Testis (tissue), 3 donors: Measurements from ENCODE around the gene RIMBP2. TPM values are rescaled to one million over a fixed set of nuclear protein-coding genes. Genes with fewer than 3 reads are reported as not detected.

ENCODE experiments used
- DNase-seq: peaks from one replicate; pipeline ENCODE4 v3.0.0-alpha.2; 2019
- H3K27ac ChIP-seq, 2 donors: fragments of 200-600 bp; sonication (generic); one replicate each; pipeline ENCODE4 v1.5.1; 2019
- H3K27me3 ChIP-seq: fragments of 200-600 bp; sonication (generic); one replicate; pipeline ENCODE4 v1.5.1; 2019
- H3K36me3 ChIP-seq: fragments of 200-600 bp; sonication (generic); one replicate; pipeline ENCODE4 v1.5.1; 2017; ENCODE audit warnings: low read depth; ENCODE audit errors: missing control alignments
- H3K4me1 ChIP-seq: fragments of 200-600 bp; sonication (generic); one replicate; pipeline ENCODE4 v1.5.1; 2019
- H3K4me3 ChIP-seq, 2 donors: fragments of 200-600 bp; sonication (generic); one replicate each; pipeline ENCODE4 v1.5.1; 2017 to 2019
- H3K9me3 ChIP-seq: fragments of 200-600 bp; sonication (generic); one replicate; pipeline ENCODE4 v1.5.1; 2017
- CTCF ChIP-seq, 3 experiments: fragments of 450-650 bp in 2 of 3; fragments of 200-600 bp in 1 of 3; sonication (generic) in 1 of 3; IDR thresholded peaks; one replicate each; pipeline ENCODE4 v1.5.1; 2016 to 2019; ENCODE audit warnings: antibody characterized with exemption in 3 of 3, mild to moderate bottlenecking in 2 of 3, moderate library complexity in 1 of 3
- POLR2A ChIP-seq: fragments of 450-650 bp; IDR thresholded peaks from one replicate; pipeline ENCODE4 v1.6.1; 2017; ENCODE audit warnings: antibody characterized with exemption, mild to moderate bottlenecking, moderate library complexity
- WGBS, 2 donors: methylation state at CpG; one replicate each; pipeline ENCODE4 v1.1.5; 2018; 5-methylcytosine and 5-hydroxymethylcytosine counted together
- intact Hi-C: fragments of 100-400 bp; cut with DNase I; formaldehyde crosslinking; loops from one replicate; pipeline ENCODE4 v1.15.1; 2023; ENCODE audit warnings: low total_unique reads
- polyA plus RNA-seq: library from polyadenylated mRNA; stranded (reverse); fragments of 350-450 nt; fragmentation: Illumina TruSeq; extraction: RNeasy Lipid Tissue Mini Kit (QIAGEN cat#74804); gene quantifications from one replicate; pipeline ENCODE4 v1.2.3, GENCODE V29; 2014; ENCODE audit warnings: low read depth, low replicate concordance; ENCODE audit not compliant: insufficient read depth
- total RNA-seq, 2 donors: library from RNA; depleted of rRNA; stranded (reverse); fragments of >200 nt; gene quantifications; one replicate each; pipeline ENCODE4 v1.2.3, GENCODE V29; 2016

Gene RIMBP2
- total and polyA plus RNA-seq, 3 donors from 2014 or later = 8.0 to 10.0 (median 8.7) TPM

DNA sequence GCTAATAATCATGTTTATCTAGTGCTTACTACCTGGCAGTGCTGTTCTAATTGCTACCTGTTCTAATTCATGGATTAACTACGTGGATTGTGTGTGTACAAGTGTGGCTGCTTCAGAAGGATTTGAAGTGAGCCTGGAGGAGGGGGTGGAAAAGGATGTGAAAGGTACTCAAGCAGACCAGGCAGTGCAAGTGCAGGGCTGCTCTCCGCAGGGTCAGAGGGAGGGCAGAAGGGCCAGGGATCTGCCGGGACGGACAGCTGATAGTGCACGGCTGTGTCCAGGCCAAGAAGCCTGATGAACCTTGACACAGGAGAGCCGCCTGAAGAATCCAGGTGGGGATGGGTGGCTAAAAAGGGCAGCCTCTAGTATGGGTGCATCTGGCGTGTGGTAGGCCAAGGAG, 349.9 kb downstream of the RIMBP2 start:
- intact Hi-C loops = no loop called here
- no peaks in the 10 kb centered on the region for H3K36me3 ChIP-seq
- H3K4me1 ChIP-seq = no peaks in the 10 kb centered on the region
- TF ChIP-seq POLR2A (no peak), CTCF (IDR thresholded peaks at IDR 0.05) (no peak)
- H3K27me3 ChIP-seq = no peaks in the 10 kb centered on the region
- 68 to 77% methylated on average over 7 of the region's 7 CpGs for WGBS, 2 donors
- no peak for DNase-seq
- no peak overlapping the region for H3K27ac ChIP-seq
- H3K9me3 ChIP-seq = no peaks in the 10 kb centered on the region
- no peak overlapping the region for H3K4me3 ChIP-seq

- intact Hi-C loops = no loop called here
- Histone ChIP-seq H3K27me3 (no peaks in the 10 kb centered on the region), H3K4me3 (no peak overlapping the region), H3K9me3 (no peaks in the 10 kb centered on the region), H3K4me1 (no peaks in the 10 kb centered on the region), H3K27ac (no peak overlapping the region), H3K36me3 (no peaks in the 10 kb centered on the region)
- 75 to 83% methylated on average over 2 of the region's 2 CpGs for WGBS, 2 donors
- no peak for DNase-seq
- no peak for TF ChIP-seq POLR2A
- no peak for TF ChIP-seq CTCF (IDR thresholded peaks at IDR 0.05)
These were observed 351.5 kb downstream of the RIMBP2 start for GRCh38 chr12:130364578-130364977.

- WGBS, 2 donors = 93 to 96% methylated on average over 5 of the region's 5 CpGs
- Histone ChIP-seq H3K9me3 (no peaks in the 10 kb centered on the region), H3K4me3 (no peak overlapping the region), H3K4me1 (no peaks in the 10 kb centered on the region), H3K36me3 (no peaks in the 10 kb centered on the region), H3K27ac (no peak overlapping the region), H3K27me3 (no peaks in the 10 kb centered on the region)
- intact Hi-C loops = no loop called here
- no peak for TF ChIP-seq POLR2A
- TF ChIP-seq CTCF (IDR thresholded peaks at IDR 0.05) = no peak
- no peak for DNase-seq
These were observed 354.0 kb downstream of the RIMBP2 start for GRCh38 chr12:130362060-130362459.

DNA sequence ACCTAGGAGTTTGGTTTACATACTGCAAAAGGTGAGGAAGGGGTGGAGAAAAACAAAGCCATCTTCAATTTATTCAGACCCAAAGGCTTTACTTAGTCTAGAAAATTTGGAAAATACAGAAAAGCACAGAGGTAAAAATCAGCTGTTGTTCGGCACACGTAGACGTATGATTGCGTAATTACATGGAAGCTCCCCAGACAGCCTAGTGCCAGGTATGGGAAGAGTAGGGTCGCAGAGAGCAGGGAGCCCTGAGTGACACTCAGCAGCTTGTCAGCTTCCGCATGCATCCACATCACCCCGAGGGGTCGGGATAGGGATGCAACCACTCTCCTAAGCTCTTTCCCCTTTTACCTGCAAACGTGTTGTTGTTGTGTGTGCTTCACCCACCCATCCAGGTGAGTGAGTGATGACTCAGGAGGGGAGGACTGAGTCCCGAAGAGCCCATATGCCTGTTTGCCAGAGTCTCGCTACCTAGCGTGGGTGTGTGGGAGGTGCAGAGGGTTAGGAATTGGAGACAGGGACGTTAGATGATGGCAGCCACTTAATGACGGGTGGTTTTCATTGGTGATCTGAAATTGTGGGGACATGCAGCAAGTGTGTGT, 358.3 kb downstream of the RIMBP2 start:
- no peak for TF ChIP-seq CTCF (IDR thresholded peaks at IDR 0.05)
- TF ChIP-seq POLR2A = no peak
- no peaks in the 10 kb centered on the region for H3K36me3 ChIP-seq
- no peak for DNase-seq
- H3K27ac ChIP-seq = no peak overlapping the region
- intact Hi-C loops = no loop called here
- no peaks in the 10 kb centered on the region for H3K9me3 ChIP-seq
- no peak overlapping the region for H3K4me3 ChIP-seq
- 69 to 75% methylated on average over 14 of the region's 14 CpGs for WGBS, 2 donors
- no peaks in the 10 kb centered on the region for H3K4me1 ChIP-seq
- H3K27me3 ChIP-seq = no peaks in the 10 kb centered on the region

- DNase-seq = no peak
- no peak overlapping the region for H3K27ac ChIP-seq
- 77 to 83% methylated on average over 8 of the region's 8 CpGs for WGBS, 2 donors
- TF ChIP-seq POLR2A = no peak
- TF ChIP-seq CTCF (IDR thresholded peaks at IDR 0.05) = no peak
- H3K4me1 ChIP-seq = no peaks in the 10 kb centered on the region
- intact Hi-C loops = no loop called here
- no peaks in the 10 kb centered on the region for H3K9me3 ChIP-seq
- H3K4me3 ChIP-seq = no peak overlapping the region
- H3K36me3 ChIP-seq = no peaks in the 10 kb centered on the region
- H3K27me3 ChIP-seq = no peaks in the 10 kb centered on the region
These were observed 358.9 kb downstream of the RIMBP2 start for GRCh38 chr12:130357241-130357640.
